ENCODE data around the gene FGF13. TPM values are rescaled to one million over a fixed set of nuclear protein-coding genes. Genes with fewer than 3 reads are reported as not detected.
A peak's percentile ranks its signal among the peaks of the same experiment; 100 is the strongest.

Gene FGF13
- 10 to 100 TPM in 1 of 9 donors, 1 to 10 TPM in 8; 1.6 to 13.4 (median 2.4) TPM for total RNA-seq
- 1 to 10 TPM in 2 of 3 donors, under 1 TPM in 1; 0.48 to 2.6 (median 1.4) TPM for polyA plus RNA-seq
- long read RNA-seq, donor 1, result 0 reads
- long read RNA-seq, donor 2, result 0 reads
- long read RNA-seq, donor 3, result 0 reads
- long read RNA-seq, donor 4, partial matches to known transcripts, result 0 of 1 reads
- long read RNA-seq, donor 4, other reads (novel, unspliced or antisense), result 1 of 1 reads
- long read RNA-seq, donor 5, full-length matches to known transcripts, result 1 of 1 reads
- long read RNA-seq, donor 5, partial matches to known transcripts, result 0 of 1 reads
- long read RNA-seq, donor 5, other reads (novel, unspliced or antisense), result 0 of 1 reads
- long read RNA-seq, donor 6, result 0 reads
- long read RNA-seq, donor 7, result 0 reads
- long read RNA-seq, donor 8, result 0 reads
- long read RNA-seq, donor 9, result 0 reads
- long read RNA-seq, donor 10, result 0 reads

GRCh38 chrX:138711399-138712347 is at the start of gene FGF13:
Gene FGF13, minus strand, starts transcription at chrX:138711717. Its CDS starts 714 bp downstream, at chrX:138711003.
- Histone ChIP-seq H3K4me3 (peak within 1 kb of the TSS in 1 of 4 donors; percentile 23), H3K4me1 (replicated peaks in 1 of 2) (no peaks in the 10 kb centered on the region), H3K27me3 (peaks cover 29% of the 10 kb centered on the region), H3K9me3 (replicated peaks in 1 of 3) (no peaks in the 10 kb centered on the region), H3K36me3 (replicated peaks in 1 of 2) (no peaks in the 10 kb centered on the region), H3K27ac (no peak within 1 kb of the TSS)
- peak in 1 of 7 donors; percentile 16 for DNase-seq
- 0 to 46% (median 15%) methylated on average over 11 to 61 of the region's 65 CpGs for WGBS, 4 donors
- intact Hi-C loops (cut with DNase I), result no loop called here
- no peak for TF ChIP-seq CTCF (IDR thresholded peaks at IDR 0.05)
- no peak for TF ChIP-seq POLR2A (IDR thresholded peaks at IDR 0.05)

- no peaks in the 10 kb centered on the region for H3K9me3 ChIP-seq (replicated peaks in 1 of 3)
- H3K36me3 ChIP-seq (replicated peaks in 1 of 2), result no peaks in the 10 kb centered on the region
- no peak for TF ChIP-seq POLR2A (IDR thresholded peaks at IDR 0.05)
- TF ChIP-seq CTCF (IDR thresholded peaks at IDR 0.05), result no peak
- 62 to 77% (median 76%) methylated on average over 5 of the region's 5 CpGs for WGBS, 4 donors
- H3K4me3 ChIP-seq, result no peak overlapping the region
- no peak for DNase-seq
- no peaks in the 10 kb centered on the region for H3K4me1 ChIP-seq (replicated peaks in 1 of 2)
- no peak overlapping the region for H3K27ac ChIP-seq
- intact Hi-C loops (cut with DNase I), result no loop called here
- peaks cover 35% of the 10 kb centered on the region for H3K27me3 ChIP-seq
These were observed 47.9 kb upstream of the FGF13 start for GRCh38 chrX:138759217-138759943.

GRCh38 chrX:138756234-138756633 is 44.7 kb upstream of the FGF13 start:
- 0 to 33% (median 11%) methylated on average over 2 of the region's 2 CpGs; no CpG with 5 or more reads in 1 of the 4 donors for WGBS, 4 donors
- H3K4me1 ChIP-seq (replicated peaks in 1 of 2), result no peaks in the 10 kb centered on the region
- peak; percentile 19 to 53 (median 25) for DNase-seq
- no peak overlapping the region for H3K4me3 ChIP-seq
- peaks cover 34% of the 10 kb centered on the region for H3K27me3 ChIP-seq
- no peak overlapping the region for H3K27ac ChIP-seq
- no peaks in the 10 kb centered on the region for H3K36me3 ChIP-seq (replicated peaks in 1 of 2)
- intact Hi-C loops (cut with DNase I), result no loop called here
- no peaks in the 10 kb centered on the region for H3K9me3 ChIP-seq (replicated peaks in 1 of 3)
- TF ChIP-seq CTCF (IDR thresholded peaks at IDR 0.05) (peak in 2 of 6 experiments; percentile 9 to 13), POLR2A (IDR thresholded peaks at IDR 0.05) (no peak)
